Umbilical cord (tissue), 2 donors: Measurements from ENCODE around the gene ATG10. TPM values are rescaled to one million over a fixed set of nuclear protein-coding genes. Genes with fewer than 3 reads are reported as not detected.
"Not testable (repeated sequence)": the region's sequence is repeated elsewhere in the genome, so short reads cannot be mapped to it uniquely, and the experiment has no call there.

Experiments
- DNase-seq: peaks from one replicate; pipeline ENCODE4 v3.0.0-alpha.2; 2015; ENCODE audit warnings: low spot score
- total RNA-seq: library from RNA; depleted of rRNA; stranded (reverse); fragments of >200 nt; gene quantifications from one replicate; pipeline ENCODE4 v1.2.3, GENCODE V29; 2014; ENCODE audit warnings: low replicate concordance; ENCODE audit not compliant: insufficient read depth

The ATG10 gene
- total RNA-seq, 1 donor from 2014 or later, result 11.3 TPM

DNA sequence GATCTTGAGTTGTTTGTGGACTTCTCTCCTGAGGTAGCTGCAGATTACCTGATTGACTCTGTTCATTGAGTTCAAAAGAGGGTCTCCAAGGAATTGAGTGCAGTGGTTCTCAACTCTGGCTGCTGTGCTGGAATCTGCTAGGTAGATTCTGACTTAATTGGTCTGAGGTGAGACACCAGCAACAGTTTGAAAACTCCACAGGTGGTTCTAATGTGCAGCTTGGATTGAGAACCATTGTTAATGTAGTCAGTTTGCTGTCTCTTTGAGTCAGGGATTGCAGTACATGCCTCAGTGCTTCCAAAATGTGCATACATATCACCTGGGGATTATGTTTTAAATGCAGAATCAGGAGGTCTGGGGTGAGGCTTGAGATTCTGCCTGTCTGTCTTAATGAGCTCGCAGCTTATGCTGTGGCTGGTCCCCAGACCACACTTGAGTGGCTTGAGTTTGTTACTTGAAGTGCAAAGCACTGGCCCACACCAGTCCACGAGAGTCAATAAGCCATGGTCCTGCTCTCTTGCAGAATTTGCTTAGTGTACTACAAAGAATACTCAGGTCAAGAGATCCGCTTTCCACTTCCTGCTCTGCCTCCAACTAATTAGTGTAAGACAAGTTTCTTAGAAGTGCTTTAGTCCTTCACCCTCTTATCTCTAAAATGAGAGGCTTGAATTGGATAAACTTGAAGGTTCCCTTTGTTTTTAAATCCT is 82.3 kb downstream of the ATG10 start:
- DNase-seq, result no peak

DNA sequence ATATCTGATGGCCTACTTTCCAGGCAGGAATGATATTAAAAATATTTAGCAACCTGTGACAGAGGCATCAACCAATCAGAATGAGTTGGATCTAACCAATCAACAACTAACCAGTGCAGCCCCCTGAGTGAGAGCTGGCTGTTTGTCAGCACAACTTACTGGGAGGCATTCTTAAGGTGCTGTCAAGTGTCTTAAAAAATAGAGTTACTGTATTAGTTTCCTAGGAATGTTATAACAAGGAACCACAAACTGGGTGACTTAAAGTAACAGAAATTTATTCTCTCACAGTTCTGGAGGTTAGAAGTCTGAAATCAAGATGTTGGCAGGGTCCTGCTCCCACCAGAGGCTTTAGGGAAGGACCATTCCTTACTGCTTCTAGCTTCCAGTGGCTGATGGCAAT is 85.2 kb downstream of the ATG10 start:
- no peak for DNase-seq

DNA sequence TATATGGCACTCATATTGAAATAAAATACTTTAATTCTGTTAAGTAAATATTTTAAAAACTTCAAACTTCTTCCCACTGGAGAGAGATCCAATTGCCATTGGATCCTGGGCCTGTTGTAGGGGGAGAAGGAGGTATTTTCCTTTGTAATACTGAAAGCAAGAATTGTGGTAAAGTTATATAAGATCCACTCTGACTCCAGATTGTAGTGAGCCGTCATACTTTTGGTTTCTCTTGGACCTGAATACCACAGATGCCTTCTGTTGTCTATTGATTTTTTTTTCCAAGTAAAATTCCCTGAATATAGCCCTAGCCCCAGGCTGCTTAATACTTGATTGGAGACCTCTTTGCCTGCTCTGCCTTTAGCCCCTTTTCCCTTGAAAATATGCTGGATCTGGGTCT is 86.9 kb downstream of the ATG10 start:
- DNase-seq, result no peak

DNA sequence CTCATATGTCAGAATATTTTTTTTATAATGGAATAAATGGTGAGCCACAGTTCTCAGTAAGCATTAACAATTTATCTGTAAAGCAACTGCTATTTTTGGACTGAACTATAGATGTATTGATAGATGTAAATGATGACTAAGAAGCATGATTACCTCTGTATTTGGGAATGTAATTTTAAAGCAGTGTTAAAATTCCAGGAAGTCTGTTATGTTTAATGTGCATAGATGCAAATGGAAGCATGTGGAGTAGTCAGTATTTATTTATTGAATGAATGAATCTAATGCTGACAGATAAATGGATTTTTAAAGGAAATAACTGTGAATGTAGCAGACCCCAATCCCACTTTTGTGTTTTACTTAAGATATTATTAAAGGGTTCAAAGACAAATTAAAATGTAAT is 95.0 kb downstream of the ATG10 start:
- DNase-seq, result no peak

DNA sequence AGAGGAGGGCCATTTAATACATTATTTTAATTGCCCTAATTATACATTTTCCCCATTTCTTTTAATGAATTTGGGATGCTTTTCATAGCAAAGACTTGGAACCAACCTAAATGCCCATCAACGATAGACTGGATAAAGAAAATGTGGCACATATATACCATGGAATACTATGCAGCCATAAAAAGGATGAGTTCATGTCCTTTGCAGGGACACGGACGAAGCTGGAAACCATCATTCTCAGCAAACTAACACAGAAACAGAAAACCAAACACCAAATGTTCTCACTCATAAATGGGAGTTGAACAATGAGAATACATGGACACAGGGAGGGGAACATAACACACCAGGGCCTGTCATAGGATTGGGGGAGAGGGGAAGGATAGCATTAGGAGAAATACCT is 96.2 kb downstream of the ATG10 start:
- not testable (repeated sequence) for DNase-seq

DNA sequence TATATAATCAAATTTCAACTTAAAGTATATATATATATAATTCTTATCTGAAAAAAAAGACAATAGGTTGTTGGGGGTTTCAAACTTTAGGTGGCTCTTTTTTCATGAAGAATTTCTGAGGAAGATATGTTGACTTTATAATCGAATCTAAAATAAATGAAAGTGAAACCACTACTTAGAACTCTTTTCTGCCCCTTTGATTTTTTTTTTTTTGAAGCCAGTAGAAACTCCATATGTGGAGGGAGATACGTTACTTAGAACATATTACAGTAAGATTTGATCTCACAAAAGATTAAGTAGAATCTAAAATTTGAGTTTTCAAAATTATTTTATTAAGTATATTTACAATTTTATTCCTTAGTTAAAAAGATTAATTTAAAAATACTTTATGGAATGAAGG is 96.9 kb downstream of the ATG10 start:
- no peak for DNase-seq

DNA sequence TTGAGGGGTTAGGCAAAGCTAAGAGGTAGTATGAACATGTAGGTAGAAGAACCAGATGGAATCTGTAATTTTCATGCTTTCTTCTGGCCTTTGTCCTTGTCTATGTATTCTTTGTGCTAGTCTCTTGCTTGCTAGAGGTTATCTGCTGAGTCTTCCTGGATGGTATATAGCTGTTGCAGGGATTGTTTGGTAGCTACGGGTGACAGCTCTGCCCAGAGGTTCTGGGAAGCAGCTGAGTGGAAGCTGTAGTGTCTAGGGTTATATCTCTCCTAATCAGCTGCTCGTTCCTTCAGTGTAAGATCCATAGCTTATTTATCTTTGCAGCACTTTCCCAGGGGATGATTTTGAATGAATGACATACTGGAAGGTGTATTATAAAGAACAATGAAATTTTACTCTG is 100.3 kb downstream of the ATG10 start:
- DNase-seq, result no peak

DNA sequence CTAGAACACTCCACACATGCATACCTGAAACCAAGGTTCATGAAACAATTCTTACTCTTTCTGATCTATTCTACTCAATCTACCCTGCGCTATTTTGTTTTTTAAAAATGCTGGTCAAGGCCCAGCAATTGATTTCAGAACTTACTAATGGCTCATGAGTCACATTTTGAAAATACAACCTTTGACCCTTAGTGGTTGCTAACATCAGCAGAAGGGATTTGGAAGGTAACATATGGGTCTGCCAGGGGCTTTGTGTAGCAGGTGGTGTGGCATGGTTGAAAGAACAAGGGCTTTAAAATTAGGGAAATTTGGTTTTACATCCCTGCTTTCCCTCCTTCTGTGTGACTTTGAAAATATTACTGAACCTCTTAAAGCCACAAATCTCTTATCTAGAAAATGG is 101.4 kb downstream of the ATG10 start:
- DNase-seq, result no peak

DNA sequence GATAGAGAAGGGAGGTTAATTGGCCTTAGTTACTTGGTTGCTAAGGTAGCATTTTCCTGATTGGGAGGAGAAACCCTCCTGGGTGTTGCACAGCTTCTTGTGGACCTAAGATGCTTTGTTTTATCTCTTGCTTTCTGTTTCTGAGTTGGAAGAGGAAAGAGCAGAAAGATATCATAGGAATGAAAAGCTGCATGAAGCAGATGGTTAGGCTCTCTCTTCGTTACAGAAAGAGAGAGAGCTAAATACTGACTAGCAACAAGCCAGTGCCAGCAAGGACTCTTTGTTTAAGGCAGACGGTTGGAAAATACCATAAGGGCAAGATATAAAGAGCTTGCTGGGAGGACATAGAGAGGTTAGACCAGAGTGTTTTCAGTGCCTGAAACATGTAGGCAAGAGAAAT is 103.1 kb downstream of the ATG10 start:
- peak; percentile 66 for DNase-seq

DNA sequence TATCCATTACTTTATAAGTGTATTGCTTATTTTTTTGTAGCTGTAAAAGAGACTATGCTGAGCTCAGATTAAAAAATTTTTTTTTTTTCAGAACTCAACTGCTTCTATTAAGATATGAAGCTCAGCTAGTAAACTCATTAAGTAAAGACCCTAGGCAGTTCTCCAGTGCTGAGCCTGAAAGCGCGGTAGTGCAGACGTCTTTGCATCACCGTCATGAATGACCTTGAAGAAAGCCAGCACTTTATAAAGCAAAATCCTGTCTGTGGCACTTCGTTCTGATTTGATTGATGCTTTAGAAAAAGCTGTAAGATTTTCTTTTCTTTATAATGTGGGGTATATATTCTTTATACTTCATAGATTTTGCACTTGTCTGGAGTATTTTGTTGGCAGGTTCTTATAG is 105.7 kb downstream of the ATG10 start:
- no peak for DNase-seq

DNA sequence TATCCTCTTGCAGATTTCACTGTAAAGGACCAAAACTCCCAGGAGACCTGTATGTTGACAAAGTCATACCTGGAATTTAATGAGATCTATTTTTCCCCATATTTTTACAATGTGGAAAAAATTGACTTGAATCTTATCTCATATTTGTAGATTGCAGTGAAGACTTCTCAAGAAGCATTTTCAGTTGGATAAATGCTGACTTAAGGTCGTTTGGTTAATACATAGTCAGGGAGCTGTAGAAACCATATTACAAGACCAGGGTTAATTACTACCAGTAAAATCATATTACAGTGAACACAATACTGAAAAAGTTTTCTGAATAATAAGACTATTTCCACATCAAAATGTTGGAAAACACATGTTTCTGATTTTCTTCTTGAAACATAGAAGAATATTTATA is 119.8 kb downstream of the ATG10 start:
- no peak for DNase-seq

DNA sequence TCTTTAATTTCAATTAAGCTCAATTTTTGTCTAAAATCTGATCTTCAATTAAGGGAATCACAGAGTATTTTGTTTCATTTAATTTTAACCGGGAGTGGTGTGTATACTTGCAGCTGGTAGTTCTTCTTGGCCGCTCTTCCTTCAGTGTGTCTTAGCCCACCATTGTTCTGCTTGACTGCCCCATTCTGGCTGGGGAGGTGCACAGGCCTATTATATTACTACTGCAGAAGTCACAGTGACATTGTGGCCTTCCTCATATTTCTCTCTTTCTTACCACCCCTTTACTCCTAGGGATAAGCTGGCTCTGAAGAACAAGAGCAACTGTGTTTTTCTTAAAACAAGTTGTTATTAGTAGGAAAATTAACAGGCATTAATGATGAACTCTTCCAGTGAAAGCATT is 123.7 kb downstream of the ATG10 start:
- DNase-seq, result no peak

DNA sequence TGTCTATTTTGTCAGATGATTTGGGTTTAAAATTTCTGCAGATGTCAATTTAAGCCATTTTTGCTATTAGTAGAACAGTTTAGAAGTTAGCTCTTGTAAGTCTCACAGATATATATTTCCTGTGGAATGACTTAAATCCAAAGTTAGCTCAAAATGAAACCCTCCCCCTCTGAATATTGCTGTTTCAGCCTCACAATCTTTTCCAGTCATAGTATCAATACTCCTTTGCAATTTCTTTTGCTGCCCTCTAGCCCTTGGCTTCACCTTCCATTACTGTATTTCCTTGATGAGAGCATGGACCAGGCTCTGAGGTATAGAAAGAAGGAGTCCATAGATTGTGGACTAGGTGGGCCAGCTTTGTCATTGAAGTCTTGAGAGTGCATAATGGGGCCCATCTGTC is 124.4 kb downstream of the ATG10 start:
- DNase-seq, result no peak

DNA sequence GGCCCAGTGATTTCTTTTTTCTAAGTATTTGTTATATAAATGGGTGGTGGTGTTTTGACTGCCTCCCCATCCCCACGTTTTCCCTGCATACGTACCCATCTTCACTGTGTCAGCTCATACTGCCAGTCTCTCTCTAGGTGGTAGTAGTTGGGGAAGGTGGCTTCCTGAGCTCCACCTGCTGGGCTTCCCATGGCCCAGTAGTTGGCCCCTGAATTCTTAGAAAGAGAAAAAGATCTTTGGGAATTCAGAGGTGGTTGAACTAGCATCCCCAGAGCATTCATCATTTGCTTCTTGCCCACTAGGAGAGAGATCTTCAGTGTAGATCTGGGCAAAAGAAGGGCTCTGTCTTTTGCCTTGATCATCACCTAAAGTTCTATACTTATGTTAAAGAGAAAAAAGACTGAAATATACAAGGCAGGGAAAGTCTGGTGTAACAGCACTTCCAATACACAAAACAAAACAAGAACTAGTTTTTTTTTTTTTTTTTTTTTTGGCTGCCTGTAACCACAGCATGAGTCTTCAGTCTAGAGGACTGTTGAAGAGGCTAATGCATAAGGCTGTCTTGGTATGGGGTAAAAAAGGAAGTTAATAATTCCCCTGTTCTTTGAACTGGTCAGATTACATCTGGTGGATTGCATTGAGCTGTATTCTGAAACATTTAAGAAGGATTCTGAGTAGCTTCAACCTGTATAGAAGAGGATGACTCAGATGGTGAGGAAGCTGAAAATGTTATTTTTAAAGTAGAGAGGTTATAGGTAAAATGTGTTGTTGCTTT is 128.7 kb downstream of the ATG10 start:
- peak; percentile 3 for DNase-seq

DNA sequence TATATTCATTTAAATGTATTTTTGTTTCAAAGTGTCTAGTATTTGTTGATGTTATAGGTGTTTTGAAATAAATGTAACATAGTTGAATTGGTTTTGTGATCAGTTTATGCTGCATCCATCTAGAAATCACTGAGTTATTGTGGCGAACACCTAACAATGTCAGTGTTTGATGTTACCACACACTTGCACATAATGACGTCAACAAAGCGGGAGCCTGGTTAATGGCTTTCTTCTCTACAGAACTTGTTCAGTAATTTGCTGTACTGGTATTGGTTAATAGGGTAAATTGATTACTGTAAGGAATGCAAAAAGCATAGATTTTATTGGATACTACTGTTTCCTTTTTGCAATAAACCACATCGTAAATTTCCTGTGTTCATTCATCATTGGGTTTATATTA is 133.0 kb downstream of the ATG10 start:
- DNase-seq, result no peak

DNA sequence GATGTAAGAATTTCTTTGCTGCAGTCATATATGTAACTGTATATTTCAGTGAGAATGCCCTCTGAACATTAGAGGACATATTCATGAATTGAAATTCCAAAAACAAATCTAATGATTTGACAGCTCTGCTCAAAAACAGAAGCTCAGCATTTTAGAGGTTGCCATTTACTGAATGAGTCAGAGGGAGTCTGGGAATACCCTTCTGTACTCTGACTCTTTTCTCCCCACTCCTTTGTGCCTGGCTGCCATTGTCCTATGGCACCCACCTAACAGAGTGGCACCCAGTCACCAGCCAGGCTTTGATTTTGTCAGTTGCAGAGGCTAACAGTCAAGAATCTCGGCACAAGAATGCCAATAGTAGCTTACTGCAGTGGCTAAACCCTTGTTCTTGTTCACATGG is 133.6 kb downstream of the ATG10 start:
- no peak for DNase-seq

DNA sequence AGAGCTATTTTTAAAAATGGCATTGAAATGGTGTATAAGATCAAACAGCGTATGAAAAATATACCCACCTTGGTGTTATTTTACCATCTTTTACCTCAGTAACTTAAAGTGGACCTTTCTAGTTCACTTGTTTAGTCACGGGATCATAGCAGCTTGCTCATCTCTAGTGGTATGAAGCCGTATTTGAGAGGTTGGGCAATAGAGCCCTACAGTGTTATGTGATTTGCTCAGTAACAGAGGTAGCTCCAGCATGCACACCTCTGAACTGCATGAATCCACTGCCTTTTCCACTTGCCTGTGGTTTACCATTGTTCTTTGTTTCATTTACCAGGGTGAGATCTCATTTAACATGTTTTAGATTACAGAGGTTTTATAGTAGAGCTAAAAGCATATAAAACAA is 134.4 kb downstream of the ATG10 start:
- DNase-seq, result peak; percentile 1

DNA sequence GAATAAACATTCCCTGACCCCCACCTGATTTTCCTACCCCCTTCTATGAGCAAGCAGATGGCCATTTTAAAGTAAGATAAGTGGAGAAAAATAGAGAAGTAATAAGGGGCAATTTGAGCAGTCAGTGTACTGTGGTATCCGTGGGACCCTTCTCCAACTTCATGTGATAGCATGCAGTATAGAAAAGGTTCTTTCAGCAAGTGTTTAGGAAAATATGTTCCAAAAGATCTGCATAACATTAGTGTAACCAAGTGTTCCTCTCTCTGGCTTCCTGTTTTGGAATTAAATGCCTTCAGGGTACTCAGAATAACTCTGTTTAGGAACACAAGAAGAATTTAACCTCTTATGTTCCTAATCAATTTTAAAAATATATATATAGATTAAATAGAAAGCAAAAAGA is 134.9 kb downstream of the ATG10 start:
- DNase-seq, result peak; percentile 7

DNA sequence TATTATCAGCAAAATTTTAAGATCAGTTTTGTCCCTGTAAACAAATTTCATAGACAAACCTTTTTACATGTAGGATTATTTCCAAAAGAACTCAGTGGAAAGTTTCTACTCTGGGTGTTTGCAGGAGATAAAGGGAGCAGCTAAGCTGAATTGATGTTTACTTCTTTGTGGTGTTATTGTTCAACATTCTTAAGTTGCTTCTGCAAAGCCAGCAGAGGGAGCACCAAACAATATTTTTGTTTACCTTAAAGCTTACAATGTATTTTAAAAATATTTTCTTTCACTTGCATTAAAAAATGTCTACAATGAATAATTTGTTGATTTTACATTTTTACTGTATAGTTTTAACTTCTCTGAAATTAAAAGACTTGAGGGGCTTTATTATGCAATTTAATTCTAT is 135.4 kb downstream of the ATG10 start:
- DNase-seq, result peak; percentile 1

DNA sequence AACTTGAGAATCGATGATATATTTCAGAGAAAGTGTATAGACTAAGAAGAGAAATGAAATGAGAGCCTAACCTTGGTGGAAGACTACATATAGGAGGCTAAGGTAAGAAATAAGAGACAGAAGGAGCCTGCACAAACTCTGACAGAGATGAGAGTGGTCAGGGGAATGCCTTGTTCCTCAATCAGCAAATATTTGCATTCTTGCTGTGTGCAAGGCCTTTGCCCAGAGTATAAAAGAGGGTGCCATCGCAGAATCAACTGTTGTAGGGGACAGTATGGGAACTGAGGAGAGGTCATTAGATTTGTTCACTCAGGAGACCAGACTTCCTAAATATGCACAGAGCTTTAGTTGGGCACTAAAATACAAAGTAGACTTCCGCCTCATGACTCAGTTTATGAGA is 137.2 kb downstream of the ATG10 start:
- no peak for DNase-seq

DNA sequence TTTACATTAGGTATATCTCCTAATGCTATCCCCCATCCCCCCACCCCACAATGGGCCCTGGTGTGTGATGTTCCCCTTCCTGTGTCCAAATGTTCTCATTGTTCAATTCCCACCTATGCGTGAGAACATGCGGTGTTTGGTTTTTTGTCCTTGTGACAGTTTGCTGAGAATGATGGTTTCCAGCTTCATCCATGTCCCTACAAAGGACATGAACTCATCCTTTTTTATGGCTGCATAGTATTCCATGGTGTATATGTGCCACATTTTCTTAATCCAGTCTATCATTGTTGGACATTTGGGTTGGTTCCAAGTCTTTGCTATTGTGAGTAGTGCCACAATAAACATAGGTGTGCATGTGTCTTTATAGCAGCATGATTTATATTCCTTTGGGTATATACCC is 138.1 kb downstream of the ATG10 start:
- DNase-seq, result not testable (repeated sequence)

DNA sequence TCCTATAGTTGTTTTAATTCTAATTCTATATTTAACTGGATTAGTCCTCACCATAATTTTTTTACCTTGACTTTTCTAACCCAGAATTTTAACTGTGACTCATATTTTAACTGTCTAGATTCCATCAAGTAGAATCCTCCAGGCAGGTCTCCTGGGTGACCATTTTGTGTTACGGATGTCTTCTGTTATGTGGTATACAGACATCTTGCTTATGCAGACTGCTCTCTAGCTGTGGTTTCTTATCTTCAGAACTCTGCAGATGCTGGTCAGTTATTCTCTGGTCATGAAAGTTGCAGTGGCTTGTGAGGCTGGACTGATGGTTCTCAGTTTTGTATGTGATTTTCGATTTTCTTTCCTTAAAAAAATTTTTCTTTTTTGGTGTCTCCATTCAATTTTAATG is 139.4 kb downstream of the ATG10 start:
- no peak for DNase-seq

DNA sequence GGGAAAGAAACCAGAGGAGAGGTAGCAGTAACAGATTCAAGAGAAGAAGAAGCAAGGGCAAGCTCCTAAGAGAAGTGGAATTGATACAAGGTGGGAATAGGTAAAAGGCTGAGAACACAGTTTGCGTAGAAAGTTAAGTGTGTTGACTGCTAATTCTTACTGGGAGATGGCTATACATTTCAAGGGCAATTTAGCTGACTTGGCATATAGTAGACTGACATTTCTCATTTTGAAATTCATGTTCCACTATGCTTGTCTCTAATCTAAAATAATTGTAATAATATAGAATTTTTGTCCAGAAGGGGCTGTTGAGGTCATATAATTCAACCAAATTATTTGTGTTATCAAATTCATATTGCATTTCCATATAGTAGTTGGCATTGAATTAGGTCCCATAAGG is 144.0 kb downstream of the ATG10 start:
- DNase-seq, result no peak

DNA sequence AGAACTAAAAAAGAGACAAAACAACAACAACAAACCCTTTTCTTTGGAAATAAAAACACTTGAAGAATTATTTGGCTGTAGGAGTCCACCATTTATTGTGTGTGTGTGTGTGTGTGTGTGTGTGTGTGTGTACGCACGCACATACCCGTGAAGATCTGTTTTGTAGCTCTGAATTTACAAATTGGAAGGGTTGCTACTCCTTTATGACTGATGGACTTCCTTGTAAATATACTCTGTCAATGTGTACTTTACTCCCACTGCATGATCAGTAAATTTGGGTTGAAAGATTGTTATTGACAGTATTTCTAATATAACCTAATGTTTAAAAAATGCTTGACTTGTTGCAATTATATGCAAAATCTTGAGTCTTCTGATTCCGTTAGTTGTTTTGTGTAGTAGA is 148.1 kb downstream of the ATG10 start:
- no peak for DNase-seq
